HepG2 (cell line): ENCODE results near the gene IPPK. TPM values are rescaled to one million over a fixed set of nuclear protein-coding genes. Genes with fewer than 3 reads are reported as not detected.

Experiments used
- ATAC-seq: fragments of 200-7000 bp; cut with Tn5 transposase; 3 replicates; pipeline ENCODE4 v1.9.1; 2020; ENCODE audit warnings: mild to moderate bottlenecking, moderate library complexity
- BruUV-seq: library from RNA; stranded (reverse); fragments of 400-500 nt; replicated peaks from 2 replicates; lab custom pipeline; 2021; lab: Mats Ljungman, UMichigan
- CTCF ChIA-PET: fragments of 300-600 bp; formaldehyde crosslinking; extraction: SDS; loops from one replicate; lab custom pipeline; 2021; ENCODE audit warnings: low total read pairs, inconsistent platforms, low intra/inter-chr PET ratio; lab: Yijun Ruan, JAX
- POLR2A ChIA-PET: fragments of 350-600 bp; sonication (Branson Sonifier 250); formaldehyde crosslinking; loops from one replicate; lab custom pipeline; 2020; ENCODE audit warnings: antibody characterized with exemption, inconsistent platforms; lab: Yijun Ruan, JAX
- DNase-seq: peaks from one replicate; pipeline ENCODE4 v3.0.0-alpha.2; 2015; ENCODE audit warnings: low spot score
- FAIRE-seq: peaks from 3 replicates; lab custom pipeline; 2011; peaks lifted over from hg19 to GRCh38; lab: Jason Lieb, UNC
- H2AFZ ChIP-seq: one replicate; pipeline ENCODE4 v1.6.1; 2011; ENCODE audit warnings: low read length, inconsistent platforms
- H3K27ac ChIP-seq: fragments of 300-600 bp; 3 replicates; pipeline ENCODE4 v1.8.0; 2011; ENCODE audit warnings: mixed run types, mild to moderate bottlenecking, mixed read lengths, low read length, inconsistent platforms; ENCODE audit not compliant: insufficient read depth; ENCODE audit errors: extremely low read length
- H3K27me3 ChIP-seq, 2 experiments: fragments of 200-600 bp in 1 of 2; 2 replicates in 1 of 2; 3 replicates in 1 of 2; pipeline versions ENCODE4 v1.6.0 to v1.8.0; 2011; ENCODE audit warnings: low read length in 2 of 2, mild to moderate bottlenecking in 2 of 2, moderate library complexity in 2 of 2, inconsistent platforms in 1 of 2; ENCODE audit not compliant: insufficient read depth in 2 of 2, control insufficient read depth in 1 of 2
- H3K36me3 ChIP-seq, 2 experiments: fragments of 200-600 bp in 1 of 2; replicated peaks in 1 of 2; 2 replicates in 1 of 2; 3 replicates in 1 of 2; pipeline versions ENCODE4 v1.5.1 to v1.8.0; 2011; ENCODE audit warnings: low read length in 2 of 2, inconsistent platforms in 1 of 2; ENCODE audit not compliant: insufficient read depth in 2 of 2, control insufficient read depth in 1 of 2
- H3K4me1 ChIP-seq: 2 replicates; pipeline ENCODE4 v1.5.1; 2012; ENCODE audit warnings: low read length, inconsistent platforms; ENCODE audit not compliant: insufficient read depth
- H3K4me2 ChIP-seq: 2 replicates; pipeline ENCODE4 v1.6.0; 2011; ENCODE audit warnings: low read depth, low read length, inconsistent platforms
- H3K4me3 ChIP-seq, 3 experiments: fragments of 200-600 bp in 1 of 3; sonication (generic), shearing (Covaris generic) in 1 of 3; replicated peaks in 1 of 3; 2 replicates each; pipeline ENCODE4 v1.5.1; 2011 to 2016; ENCODE audit warnings: low read length in 3 of 3, inconsistent platforms in 2 of 3, low read depth in 2 of 3, mild to moderate bottlenecking in 2 of 3, control low read depth in 1 of 3, mixed read lengths in 1 of 3; ENCODE audit not compliant: insufficient read depth in 1 of 3
- H3K79me2 ChIP-seq: one replicate; pipeline ENCODE4 v1.6.1; 2011; ENCODE audit warnings: low read length, inconsistent platforms; ENCODE audit not compliant: insufficient read depth
- H3K9ac ChIP-seq: 2 replicates; pipeline ENCODE4 v1.6.0; 2011; ENCODE audit warnings: mild to moderate bottlenecking, low read depth, low read length, inconsistent platforms; ENCODE audit not compliant: insufficient read depth
- H3K9me3 ChIP-seq: 2 replicates; pipeline ENCODE4 v1.5.1; 2012; ENCODE audit warnings: mild to moderate bottlenecking, low read length
- H4K20me1 ChIP-seq: 2 replicates; pipeline ENCODE4 v1.6.0; 2011; ENCODE audit warnings: inconsistent platforms, mild to moderate bottlenecking, low read length, moderate library complexity; ENCODE audit not compliant: insufficient read depth
- AKAP8 ChIP-seq: sonication (generic); formaldehyde crosslinking; IDR thresholded peaks from 2 replicates; pipeline ENCODE4 v1.5.1; 2020; ENCODE audit warnings: mild to moderate bottlenecking, missing genetic modification reagents
- CHD2 ChIP-seq: IDR thresholded peaks from 2 replicates; pipeline ENCODE4 v1.6.1; 2011; ENCODE audit warnings: low read depth, low read length, improper control_type of control experiment
- KDM4B ChIP-seq: sonication (generic); formaldehyde crosslinking; IDR thresholded peaks from 2 replicates; pipeline ENCODE4 v1.4.0; 2020; ENCODE audit warnings: missing genetic modification reagents
- LCORL ChIP-seq, 2 experiments: fragments of 450-650 bp in 1 of 2; sonication (generic) in 1 of 2; formaldehyde crosslinking in 1 of 2; IDR thresholded peaks; 2 replicates each; pipeline versions ENCODE4 v1.5.0 to v1.6.1; 2017 to 2020; ENCODE audit warnings: antibody characterized with exemption in 1 of 2, missing genetic modification reagents in 1 of 2
- MED8 ChIP-seq: sonication (generic); formaldehyde crosslinking; IDR thresholded peaks from 2 replicates; pipeline ENCODE4 v1.8.1; 2023; ENCODE audit warnings: mild to moderate bottlenecking, missing genetic modification reagents; ENCODE audit not compliant: insufficient replicate concordance
- MTF1 ChIP-seq: sonication (generic); formaldehyde crosslinking; IDR thresholded peaks from 2 replicates; pipeline ENCODE4 v1.5.0; 2020; ENCODE audit warnings: missing genetic modification reagents
- NFATC3 ChIP-seq: sonication (generic); formaldehyde crosslinking; IDR thresholded peaks from 2 replicates; pipeline ENCODE4 v1.5.1; 2020; ENCODE audit warnings: mild to moderate bottlenecking, missing genetic modification reagents
- PAWR ChIP-seq: sonication (generic); formaldehyde crosslinking; IDR thresholded peaks from 2 replicates; pipeline ENCODE4 v1.4.0; 2020; ENCODE audit warnings: missing genetic modification reagents, mild to moderate bottlenecking, borderline replicate concordance
- SMAD1 ChIP-seq: sonication (generic); formaldehyde crosslinking; IDR thresholded peaks from 2 replicates; pipeline ENCODE4 v1.4.0; 2020; ENCODE audit warnings: missing genetic modification reagents, low read depth, mild to moderate bottlenecking, borderline replicate concordance
- SOX13 ChIP-seq, 3 experiments: fragments of 450-650 bp in 1 of 3; sonication (generic) in 1 of 3; formaldehyde crosslinking in 1 of 3; IDR thresholded peaks in 2 of 3; conservative IDR thresholded peaks in 1 of 3; 2 replicates each; pipeline versions ENCODE4 v1.5.0 to v1.6.1; 2016 to 2020; ENCODE audit warnings: antibody characterized with exemption in 1 of 3, mild to moderate bottlenecking in 1 of 3, missing compliant biosample characterization in 1 of 3, missing genetic modification reagents in 1 of 3, moderate library complexity in 1 of 3
- ZFAT ChIP-seq: sonication (generic); formaldehyde crosslinking; conservative IDR thresholded peaks from 2 replicates; pipeline ENCODE4 v1.8.1; 2023; ENCODE audit warnings: missing genetic modification reagents, inconsistent platforms
- ZNF17 ChIP-seq: sonication (generic); formaldehyde crosslinking; IDR thresholded peaks from 2 replicates; pipeline ENCODE4 v1.5.0; 2020; ENCODE audit warnings: mild to moderate bottlenecking, missing genetic modification reagents
- ZNF75D ChIP-seq: sonication (generic); formaldehyde crosslinking; IDR thresholded peaks from 2 replicates; pipeline ENCODE4 v1.8.1; 2023; ENCODE audit warnings: missing genetic modification reagents, mild to moderate bottlenecking, borderline replicate concordance
- WGBS: methylation state at CpG from one replicate; pipeline ENCODE4 v1.1.6; 2017; ENCODE audit warnings: low lambda C conversion rate; 5-methylcytosine and 5-hydroxymethylcytosine counted together
- in situ Hi-C: cut with HindIII; loops from 2 replicates; pipeline ENCODE4 v1.10.0; 2017; ENCODE audit warnings: low pct_unique_long_range_greater_than_20kb; ENCODE audit not compliant: extremely low pct_ligation_motif_present
- intact Hi-C: fragments of 100-400 bp; cut with micrococcal nuclease; formaldehyde crosslinking; loops from one replicate; pipeline ENCODE4 v1.10.0; 2022; ENCODE audit not compliant: unreplicated experiment
- polyA plus RNA-seq, 8 experiments: library from polyadenylated mRNA; depleted of rRNA in 3 of 8; stranded (reverse) in 7 of 8; unstranded in 1 of 8; fragments of >200 nt; fragmentation: Illumina TruSeq in 4 of 8; extraction: Trizol in 4 of 8; gene quantifications; 2 replicates each; pipeline versions ENCODE4 v1.2.1 to v1.2.3, GENCODE V29; 2011 to 2016; ENCODE audit warnings: low read depth in 4 of 8, missing spikeins in 1 of 8, mixed read lengths in 1 of 8; ENCODE audit not compliant: insufficient read depth in 1 of 8
- total RNA-seq, 5 experiments: library from RNA; depleted of rRNA; stranded (reverse); fragments of >200 nt; fragmentation: Illumina TruSeq; extraction: Trizol; gene quantifications; 2 replicates each; pipeline ENCODE4 v1.2.3, GENCODE V29; 2016; ENCODE audit warnings: low read depth in 1 of 5
- TF ChIP-seq, protein P1 (sequence below): sonication (generic); formaldehyde crosslinking; IDR thresholded peaks from 2 replicates; pipeline ENCODE4 v1.5.1; 2020; ENCODE audit warnings: missing genetic modification reagents, mild to moderate bottlenecking, borderline replicate concordance

IPPK gene
- total and polyA plus RNA-seq, 2 of the 13 experiments (the other 11 are each of a cell fraction or from before 2014, with no cell fraction given) = 9.9 to 14.1 TPM

DNA sequence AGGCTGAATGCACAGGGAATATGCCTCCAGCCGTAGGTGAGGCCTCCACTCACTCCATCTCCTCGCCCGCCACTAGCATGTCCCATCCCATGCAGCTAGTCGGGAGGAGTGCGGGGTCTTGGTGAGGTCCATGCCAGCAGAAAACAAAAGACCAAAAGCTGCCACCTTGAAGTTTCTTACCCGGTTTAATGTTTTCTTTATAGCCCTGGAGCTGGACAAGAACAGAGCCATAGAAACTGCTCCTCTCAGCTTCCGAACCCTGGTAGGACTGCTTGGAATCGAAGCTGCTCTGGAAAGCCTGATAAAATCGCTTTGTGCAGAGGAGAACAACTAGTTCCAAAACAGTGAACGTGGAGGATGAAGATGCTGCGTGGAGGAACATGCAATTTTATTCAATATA is 57.1 kb downstream of the IPPK start:
- DNase-seq (no peak), FAIRE-seq (no peak), ATAC-seq (no peak)
- in situ Hi-C loops (no loop called here), intact Hi-C loops (no loop called here)
- ChIA-PET CTCF (no interaction called here), POLR2A (no interaction called here)
- Histone ChIP-seq H3K9me3 (no peaks in the 10 kb centered on the region), H3K27ac (no peak overlapping the region), H3K9ac (no peak overlapping the region), H3K27me3 (no peaks in the 10 kb centered on the region), H3K4me3 (no peak overlapping the region), H3K4me2 (no peak overlapping the region), H3K4me1 (peaks cover 55% of the 10 kb centered on the region), H2AFZ (no peak overlapping the region), H3K79me2 (no peaks in the 10 kb centered on the region), H3K36me3 (peaks cover 2 to 17% of the 10 kb centered on the region in 2 experiments; a peak in 4 of 5 replicates), H4K20me1 (no peaks in the 10 kb centered on the region)
- 96% methylated on average over 11 of the region's 11 CpGs for WGBS
- no TSS peak for BruUV-seq
- TF ChIP-seq AKAP8 (CRISPR knock-in tag) (no peak), MED8 (no peak), ZNF75D (CRISPR knock-in tag) (no peak), SOX13 (IDR thresholded peaks at IDR 0.05) (no peak), SOX13 (CRISPR knock-in tag; conservative IDR thresholded peaks at IDR 0.05 in 1 of 2, IDR thresholded peaks at IDR 0.05 in 1 of 2) (no peak), KDM4B (CRISPR knock-in tag) (no peak), NFATC3 (CRISPR knock-in tag) (no peak), ZFAT (CRISPR knock-in tag) (no peak), MTF1 (CRISPR knock-in tag) (no peak), LCORL (IDR thresholded peaks at IDR 0.05) (no peak), LCORL (CRISPR knock-in tag; IDR thresholded peaks at IDR 0.05) (no peak), PAWR (no peak), ZNF17 (CRISPR knock-in tag) (no peak), CHD2 (no peak), SMAD1 (CRISPR knock-in tag) (no peak)
- TF ChIP-seq, protein P1, sequence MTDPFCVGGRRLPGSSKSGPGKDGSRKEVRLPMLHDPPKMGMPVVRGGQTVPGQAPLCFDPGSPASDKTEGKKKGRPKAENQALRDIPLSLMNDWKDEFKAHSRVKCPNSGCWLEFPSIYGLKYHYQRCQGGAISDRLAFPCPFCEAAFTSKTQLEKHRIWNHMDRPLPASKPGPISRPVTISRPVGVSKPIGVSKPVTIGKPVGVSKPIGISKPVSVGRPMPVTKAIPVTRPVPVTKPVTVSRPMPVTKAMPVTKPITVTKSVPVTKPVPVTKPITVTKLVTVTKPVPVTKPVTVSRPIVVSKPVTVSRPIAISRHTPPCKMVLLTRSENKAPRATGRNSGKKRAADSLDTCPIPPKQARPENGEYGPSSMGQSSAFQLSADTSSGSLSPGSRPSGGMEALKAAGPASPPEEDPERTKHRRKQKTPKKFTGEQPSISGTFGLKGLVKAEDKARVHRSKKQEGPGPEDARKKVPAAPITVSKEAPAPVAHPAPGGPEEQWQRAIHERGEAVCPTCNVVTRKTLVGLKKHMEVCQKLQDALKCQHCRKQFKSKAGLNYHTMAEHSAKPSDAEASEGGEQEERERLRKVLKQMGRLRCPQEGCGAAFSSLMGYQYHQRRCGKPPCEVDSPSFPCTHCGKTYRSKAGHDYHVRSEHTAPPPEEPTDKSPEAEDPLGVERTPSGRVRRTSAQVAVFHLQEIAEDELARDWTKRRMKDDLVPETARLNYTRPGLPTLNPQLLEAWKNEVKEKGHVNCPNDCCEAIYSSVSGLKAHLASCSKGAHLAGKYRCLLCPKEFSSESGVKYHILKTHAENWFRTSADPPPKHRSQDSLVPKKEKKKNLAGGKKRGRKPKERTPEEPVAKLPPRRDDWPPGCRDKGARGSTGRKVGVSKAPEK (CRISPR knock-in tag) = no peak
